GM21737 (cell line): Measurements from ENCODE around the gene CASQ2.
A peak's percentile ranks its signal among the peaks of the same experiment; 100 is the strongest.
"Not testable (repeated sequence)": the region's sequence is repeated elsewhere in the genome, so short reads cannot be mapped to it uniquely, and the experiment has no call there.

ENCODE experiments used
- ATAC-seq: cut with Tn5 transposase; IDR thresholded peaks from one replicate; pipeline ENCODE4 v1.9.1; 2021; ENCODE audit warnings: mild to moderate bottlenecking, moderate library complexity; ENCODE audit not compliant: unreplicated experiment

The CASQ2 gene

GRCh38 chr1:115781851-115782250, 13.3 kb upstream of the CASQ2 start:
- no peak for ATAC-seq

GRCh38 chr1:115781343-115781742, 12.8 kb upstream of the CASQ2 start:
- ATAC-seq: no peak

GRCh38 chr1:115780655-115781054, 12.1 kb upstream of the CASQ2 start:
- not testable (repeated sequence) for ATAC-seq

GRCh38 chr1:115779075-115779474, 10.6 kb upstream of the CASQ2 start:
- not testable (repeated sequence) for ATAC-seq

- peak; percentile 77 for ATAC-seq
Measured at GRCh38 chr1:115771847-115772457, 3.4 kb upstream of the CASQ2 start.

GRCh38 chr1:115771094-115771846, 2.8 kb upstream of the CASQ2 start:
- peak; percentile 16 for ATAC-seq

- no peak for ATAC-seq
Measured at GRCh38 chr1:115767403-115767802, 1.1 kb downstream of the CASQ2 start.

GRCh38 chr1:115765091-115765490, 3.4 kb downstream of the CASQ2 start:
- no peak for ATAC-seq

- no peak for ATAC-seq
Measured at GRCh38 chr1:115764541-115764940, 4.0 kb downstream of the CASQ2 start.

- no peak for ATAC-seq
Measured at GRCh38 chr1:115762779-115763178, 5.7 kb downstream of the CASQ2 start.

GRCh38 chr1:115761601-115762302, 6.8 kb downstream of the CASQ2 start:
- ATAC-seq: no peak

GRCh38 chr1:115757856-115758255, 10.7 kb downstream of the CASQ2 start:
- no peak for ATAC-seq

- no peak for ATAC-seq
Measured at GRCh38 chr1:115757326-115757725, 11.2 kb downstream of the CASQ2 start.

- ATAC-seq: no peak
Measured at GRCh38 chr1:115755456-115756370, 12.8 kb downstream of the CASQ2 start.

- ATAC-seq: no peak
Measured at GRCh38 chr1:115753830-115754229, 14.7 kb downstream of the CASQ2 start.

GRCh38 chr1:115753361-115753760, 15.2 kb downstream of the CASQ2 start:
- no peak for ATAC-seq

- ATAC-seq: no peak
Measured at GRCh38 chr1:115748401-115749150, 19.9 kb downstream of the CASQ2 start.

- ATAC-seq: no peak
Measured at GRCh38 chr1:115746021-115746690, 22.4 kb downstream of the CASQ2 start.

- ATAC-seq: no peak
Measured at GRCh38 chr1:115744646-115745275, 23.8 kb downstream of the CASQ2 start.
